ENCODE results near the gene NINL. TPM values are rescaled to one million over a fixed set of nuclear protein-coding genes. Genes with fewer than 3 reads are reported as not detected.

NINL gene
- total and polyA plus RNA-seq, 2 of the 8 experiments (the other 6 are each of a cell fraction or from before 2014, with no cell fraction given) = 15.3 to 30.0 TPM

DNA sequence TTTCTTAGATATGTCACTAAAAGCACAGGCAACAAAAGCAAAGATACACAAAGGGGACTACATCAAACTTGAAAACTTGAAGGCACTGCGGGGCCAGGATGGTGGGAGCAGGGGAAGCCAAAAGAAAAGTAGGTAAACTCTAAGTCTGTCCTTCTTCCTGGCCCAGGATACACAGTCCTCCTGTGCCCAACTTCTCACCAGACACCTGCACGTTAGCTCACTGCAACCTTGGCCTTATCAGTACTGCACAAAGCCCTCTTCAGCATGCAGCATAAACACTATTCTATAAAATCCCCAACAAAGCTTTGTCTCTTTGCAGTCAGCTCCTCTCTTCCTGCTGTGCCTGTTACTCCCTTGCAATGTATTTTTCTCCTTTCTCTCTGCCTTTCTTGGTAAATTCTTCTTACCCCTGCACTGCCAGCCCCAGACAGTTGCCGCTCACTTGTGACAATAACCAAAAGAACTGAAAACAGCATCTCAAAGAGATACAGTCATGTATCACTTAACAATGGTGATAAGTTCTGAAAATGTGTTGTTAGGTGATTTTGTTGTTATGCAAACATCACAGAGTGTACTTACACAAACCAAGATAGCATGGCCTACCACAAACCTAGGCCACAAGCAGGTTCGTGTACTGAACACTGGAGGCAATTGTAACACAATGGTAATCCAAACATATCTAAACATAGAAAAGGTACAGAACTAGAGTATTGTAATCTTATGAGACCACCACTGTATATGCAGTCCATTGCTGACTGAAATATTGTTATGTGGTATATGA, 51.2 kb downstream of the NINL start:
- Histone ChIP-seq H3K79me2 (ENCODE audit: control insufficient read depth in 1 of 2, insufficient read depth in 2 of 2, low read length in 2 of 2) (peaks cover 0 to 70% of the 10 kb centered on the region in 2 experiments; a peak in 2 of 4 replicates), H3K9ac (replicated peaks in 1 of 4; ENCODE audit: extremely low read depth in 1 of 4, low read depth in 3 of 4, low read length in 3 of 4) (no peak overlapping the region; a peak in 1 of 7 replicates), H2BK5ac (ENCODE audit: low read depth, low read length) (no peak overlapping the region), H3K23me2 (ENCODE audit: low read depth, low read length) (no peaks in the 10 kb centered on the region), H3K9me3 (ENCODE audit: insufficient read depth in 2 of 2, low read depth in 1 of 2, low read length in 1 of 2) (no peaks in the 10 kb centered on the region), H3K36me3 (ENCODE audit: control insufficient read depth in 2 of 4, insufficient read depth in 4 of 4, low read length in 3 of 4) (no peaks in the 10 kb centered on the region), H4K5ac (ENCODE audit: insufficient read length, low read depth, low read length) (no peak overlapping the region), H3K27ac (ENCODE audit: low read depth, low read length) (no peak overlapping the region; the same call in 1 of the 2 replicates), H2AK5ac (ENCODE audit: low read depth, low read length) (no peak overlapping the region), H3K4me2 (ENCODE audit: insufficient read depth in 1 of 2, low read depth in 2 of 2, low read length in 2 of 2) (no peak overlapping the region; a peak in 1 of 4 replicates), H3K56ac (replicated peaks; ENCODE audit: insufficient read length, low read depth, low read length) (no peak overlapping the region), H3K4me1 (replicated peaks in 1 of 4; ENCODE audit: control insufficient read depth in 3 of 4, insufficient read depth in 4 of 4, low read length in 3 of 4) (peaks cover 4 to 25% (median 14%) of the 10 kb centered on the region in 4 experiments), H4K20me1 (replicated peaks in 1 of 2; ENCODE audit: control insufficient read depth in 1 of 2, insufficient read depth in 2 of 2, low read length in 2 of 2) (peaks cover 7 to 15% of the 10 kb centered on the region in 2 experiments), H2BK20ac (ENCODE audit: low read length) (no peak overlapping the region), H2BK12ac (ENCODE audit: low read depth, low read length) (no peak overlapping the region), H3K18ac (ENCODE audit: extremely low read depth, low read length) (no peak overlapping the region), H3K4ac (replicated peaks; ENCODE audit: insufficient read length, low read depth, low read length) (no peak overlapping the region), H4K91ac (replicated peaks; ENCODE audit: insufficient read length, low read length) (no peak overlapping the region), H3K79me1 (ENCODE audit: low read depth, low read length) (peaks cover 21% of the 10 kb centered on the region), H2BK15ac (ENCODE audit: low read length) (no peak overlapping the region), H3K23ac (ENCODE audit: insufficient read length) (no peak overlapping the region), H2BK120ac (replicated peaks; ENCODE audit: low read depth, low read length) (no peak overlapping the region), H3K4me3 (ENCODE audit: extremely low read depth in 1 of 4, insufficient read depth in 2 of 4, low read depth in 3 of 4, low read length in 4 of 4) (no peak overlapping the region), H2AFZ (ENCODE audit: low read length) (no peak overlapping the region), H3K14ac (ENCODE audit: insufficient read length) (no peak overlapping the region), H4K8ac (ENCODE audit: extremely low read depth, insufficient read depth, low read length) (no peak overlapping the region), H3K27me3 (replicated peaks in 1 of 4; ENCODE audit: control insufficient read depth in 3 of 4, extremely low read depth in 1 of 4, insufficient read depth in 3 of 4, low read length in 3 of 4) (no peaks in the 10 kb centered on the region)
- DNase-seq (ENCODE audit: low read depth in 1 of 2, low spot score in 2 of 2) (no peak), FAIRE-seq (no peak)
- 82% methylated on average over 4 of the region's 4 CpGs; no CpG with 5 or more reads in 1 of the 2 experiments for WGBS, 2 experiments (ENCODE audit: extremely low coverage in 1 of 2, insufficient coverage in 1 of 2, insufficient read length in 1 of 2, insufficient replicate concordance in 2 of 2, low coverage in 1 of 2, low lambda C conversion rate in 2 of 2, missing lambda C conversion rate in 1 of 2)
- CTCF ChIA-PET (ENCODE audit: partially characterized antibody) = interaction anchor here (0.6 to 1.2 kb wide), 4 partner anchors 11 to 82 kb away, joined by 3 to 4 read pairs (median 4); no protein-coding TSS in a partner anchor
- TF ChIP-seq TAF7 (optimal IDR thresholded peaks at IDR 0.05; ENCODE audit: borderline replicate concordance, low read depth, low read length) = no peak
- POLR2A ChIA-PET (ENCODE audit: partially characterized antibody) = interaction anchor here (1.0 to 1.1 kb wide), 4 partner anchors 12 to 24 kb away, joined by 3 to 4 read pairs (median 4); no protein-coding TSS in a partner anchor
